Measurements from ENCODE around the gene TENT4A.

Gene TENT4A

GRCh38 chr5:6717247-6717646 is 4.0 kb downstream of the TENT4A start:
- DNase-seq (ENCODE audit: low read depth in 2 of 2), result no peak

GRCh38 chr5:6717687-6718086 is 4.5 kb downstream of the TENT4A start:
- no peak for DNase-seq (ENCODE audit: low read depth in 2 of 2)

- no peak for DNase-seq (ENCODE audit: low read depth in 2 of 2)
Measured at GRCh38 chr5:6718161-6718681, 5.0 kb downstream of the TENT4A start.

GRCh38 chr5:6718718-6719117 is 5.5 kb downstream of the TENT4A start:
- DNase-seq (ENCODE audit: low read depth in 2 of 2), result no peak

- DNase-seq (ENCODE audit: low read depth in 2 of 2), result no peak
Measured at GRCh38 chr5:6719417-6719816, 6.2 kb downstream of the TENT4A start.

GRCh38 chr5:6719896-6720560 is 6.8 kb downstream of the TENT4A start:
- no peak for DNase-seq (ENCODE audit: low read depth in 2 of 2)

GRCh38 chr5:6720561-6720921 is 7.3 kb downstream of the TENT4A start:
- DNase-seq (ENCODE audit: low read depth in 2 of 2), result no peak

GRCh38 chr5:6721442-6721841 is 8.2 kb downstream of the TENT4A start:
- DNase-seq (ENCODE audit: low read depth in 2 of 2), result no peak

- DNase-seq (ENCODE audit: low read depth in 2 of 2), result no peak
Measured at GRCh38 chr5:6722015-6722414, 8.8 kb downstream of the TENT4A start.

GRCh38 chr5:6723122-6723815 is 10.0 kb downstream of the TENT4A start:
- DNase-seq (ENCODE audit: low read depth in 2 of 2), result no peak

GRCh38 chr5:6723816-6724300 is 10.6 kb downstream of the TENT4A start:
- DNase-seq (ENCODE audit: low read depth in 2 of 2), result no peak

GRCh38 chr5:6724321-6724929 is 11.2 kb downstream of the TENT4A start:
- no peak for DNase-seq (ENCODE audit: low read depth in 2 of 2)

- no peak for DNase-seq (ENCODE audit: low read depth in 2 of 2)
Measured at GRCh38 chr5:6725421-6725820, 12.2 kb downstream of the TENT4A start.

- no peak for DNase-seq (ENCODE audit: low read depth in 2 of 2)
Measured at GRCh38 chr5:6726006-6726405, 12.8 kb downstream of the TENT4A start.

- DNase-seq (ENCODE audit: low read depth in 2 of 2), result no peak
Measured at GRCh38 chr5:6727231-6727630, 14.0 kb downstream of the TENT4A start.

- no peak for DNase-seq (ENCODE audit: low read depth in 2 of 2)
Measured at GRCh38 chr5:6728011-6728794, 15.0 kb downstream of the TENT4A start.

GRCh38 chr5:6728795-6729183 is 15.6 kb downstream of the TENT4A start:
- DNase-seq (ENCODE audit: low read depth in 2 of 2), result no peak

- DNase-seq (ENCODE audit: low read depth in 2 of 2), result no peak
Measured at GRCh38 chr5:6729386-6730310, 16.4 kb downstream of the TENT4A start.

GRCh38 chr5:6730407-6730806 is 17.2 kb downstream of the TENT4A start:
- DNase-seq (ENCODE audit: low read depth in 2 of 2), result no peak

- no peak for DNase-seq (ENCODE audit: low read depth in 2 of 2)
Measured at GRCh38 chr5:6730807-6731206, 17.6 kb downstream of the TENT4A start.
